PFSK-1 (cell line): ENCODE results near the gene SCMH1.

ENCODE experiments used
- FOXP2 ChIP-seq: optimal IDR thresholded peaks from 2 replicates; pipeline ENCODE3; 2011; ENCODE audit warnings: borderline replicate concordance, control low read depth, inconsistent platforms; ENCODE audit not compliant: insufficient read depth; ENCODE audit errors: extremely low read length, extremely low read depth
- POLR2AphosphoS5 ChIP-seq: IDR thresholded peaks from 2 replicates; pipeline ENCODE4 v1.6.1; 2012; ENCODE audit warnings: low read depth, mild to moderate bottlenecking, control low read depth, low read length, moderate library complexity
- REST ChIP-seq, 2 experiments: IDR thresholded peaks; 2 replicates each; pipeline versions ENCODE4 v1.6.1 to v1.8.0; 2011 to 2012; ENCODE audit warnings: low read depth in 2 of 2, low read length in 2 of 2, control low read depth in 1 of 2, inconsistent platforms in 1 of 2, mild to moderate bottlenecking in 1 of 2, moderate library complexity in 1 of 2; ENCODE audit not compliant: insufficient read depth in 1 of 2
- SIN3A ChIP-seq: IDR thresholded peaks from 2 replicates; pipeline ENCODE4 v1.6.1; 2012; ENCODE audit warnings: mild to moderate bottlenecking, low read length, moderate library complexity, borderline replicate concordance; ENCODE audit not compliant: insufficient read depth
- TAF1 ChIP-seq: IDR thresholded peaks from 2 replicates; pipeline ENCODE4 v1.6.1; 2012; ENCODE audit warnings: low read length, control low read depth, borderline replicate concordance; ENCODE audit not compliant: insufficient read depth

Gene SCMH1

GRCh38 chr1:41153750-41154274 is 88.3 kb downstream of the SCMH1 start:
- TF ChIP-seq SIN3A: no peak
- TF ChIP-seq FOXP2: no peak
- no peak for TF ChIP-seq POLR2AphosphoS5
- TF ChIP-seq REST (IDR thresholded peaks at IDR 0.05; ENCODE audit: insufficient read depth in 1 of 2, low read depth in 2 of 2, low read length in 2 of 2): no peak
- no peak for TF ChIP-seq TAF1

DNA sequence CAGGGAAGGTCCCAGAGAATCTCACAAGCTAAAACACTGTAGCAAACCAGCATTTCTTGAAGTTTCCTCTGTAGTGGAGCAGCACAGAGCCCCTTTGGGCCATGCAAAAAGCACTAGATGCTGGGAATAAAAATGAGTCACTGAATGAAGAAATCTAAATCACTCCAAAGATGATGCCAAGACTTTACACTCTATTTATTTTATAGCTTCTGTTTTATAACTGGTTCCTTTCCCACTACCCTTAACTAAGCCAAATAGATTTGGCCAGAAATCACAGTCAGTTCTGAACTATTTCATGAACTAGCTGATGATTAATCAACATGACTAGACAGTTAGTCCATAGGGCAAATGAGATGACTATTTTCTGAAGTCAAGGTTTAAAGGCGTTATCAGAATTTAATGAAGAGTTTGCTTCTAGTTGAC is 89.5 kb downstream of the SCMH1 start:
- TF ChIP-seq TAF1 (no peak), SIN3A (no peak), REST (IDR thresholded peaks at IDR 0.05; ENCODE audit: insufficient read depth in 1 of 2, low read depth in 2 of 2, low read length in 2 of 2) (no peak), FOXP2 (no peak), POLR2AphosphoS5 (no peak)

DNA sequence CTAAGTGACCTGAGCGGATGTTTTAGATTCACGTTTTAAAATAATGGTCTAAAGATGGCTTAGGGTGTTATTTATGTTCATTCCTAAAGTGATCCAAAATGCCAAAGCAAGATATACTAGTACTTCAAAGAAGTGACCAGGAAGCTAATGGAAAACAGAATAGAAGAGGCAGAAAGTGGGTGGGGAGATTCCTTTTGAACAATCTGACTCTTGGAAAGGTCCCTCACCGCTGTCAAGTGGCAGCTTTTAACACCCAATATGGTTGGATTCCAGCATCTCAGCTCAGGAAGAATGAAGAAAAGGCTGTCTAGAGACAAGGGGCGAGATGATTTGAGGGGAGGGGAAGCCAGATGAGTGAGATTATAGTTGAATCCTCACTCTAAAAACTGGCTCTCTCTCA is 90.3 kb downstream of the SCMH1 start:
- TF ChIP-seq FOXP2: no peak
- TF ChIP-seq REST (IDR thresholded peaks at IDR 0.05; ENCODE audit: insufficient read depth in 1 of 2, low read depth in 2 of 2, low read length in 2 of 2): no peak
- no peak for TF ChIP-seq SIN3A
- no peak for TF ChIP-seq POLR2AphosphoS5
- TF ChIP-seq TAF1: no peak

DNA sequence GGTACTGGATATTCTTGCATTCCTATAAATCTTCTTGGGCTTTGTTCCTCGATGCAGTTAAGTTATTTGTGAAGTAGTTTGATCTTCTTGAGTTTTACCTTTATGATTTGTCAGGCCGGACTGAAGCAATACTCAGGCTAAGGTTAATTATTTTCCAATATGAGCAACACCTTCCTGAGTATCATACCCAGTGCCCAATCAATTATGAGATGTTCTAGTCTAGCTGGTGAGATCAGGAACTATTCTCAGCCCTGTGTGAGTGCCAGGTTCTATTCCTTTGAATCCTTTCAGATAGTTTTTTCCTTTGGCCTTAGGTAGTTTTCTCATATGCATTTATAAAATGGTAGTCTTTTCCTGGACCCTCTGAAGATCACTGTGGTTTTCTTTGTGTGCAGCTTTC is 92.5 kb downstream of the SCMH1 start:
- TF ChIP-seq FOXP2 (no peak), SIN3A (no peak), REST (IDR thresholded peaks at IDR 0.05; ENCODE audit: insufficient read depth in 1 of 2, low read depth in 2 of 2, low read length in 2 of 2) (no peak), POLR2AphosphoS5 (no peak), TAF1 (no peak)

- TF ChIP-seq FOXP2: no peak
- no peak for TF ChIP-seq REST (IDR thresholded peaks at IDR 0.05; ENCODE audit: insufficient read depth in 1 of 2, low read depth in 2 of 2, low read length in 2 of 2)
- no peak for TF ChIP-seq TAF1
- TF ChIP-seq POLR2AphosphoS5: no peak
Measured at GRCh38 chr1:41144285-41144684, 97.8 kb downstream of the SCMH1 start.
